Measurements from ENCODE around the gene IFNAR2.
"Not testable (repeated sequence)": the region's sequence is repeated elsewhere in the genome, so short reads cannot be mapped to it uniquely, and the experiment has no call there.

DNA sequence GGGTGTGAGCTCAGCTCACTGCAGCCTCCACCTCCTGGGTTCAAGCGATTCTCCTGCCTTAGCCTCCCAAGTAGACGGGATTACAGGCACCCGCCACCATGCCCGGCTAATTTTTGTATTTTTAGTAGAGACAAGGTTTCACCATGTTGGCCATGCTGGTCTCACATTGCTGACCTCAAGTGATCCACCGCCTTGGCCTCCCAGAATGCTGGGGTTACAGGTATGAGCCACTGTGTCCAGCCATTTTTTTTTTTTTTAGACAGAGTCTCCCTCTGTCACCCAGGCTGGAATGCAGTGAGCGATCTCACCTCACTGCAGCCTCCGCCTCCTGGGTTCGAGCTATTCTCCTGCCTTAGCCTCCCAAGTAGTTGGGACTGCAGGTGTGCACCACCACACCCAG is 13.1 kb downstream of the IFNAR2 start:
- TF ChIP-seq, protein P1, sequence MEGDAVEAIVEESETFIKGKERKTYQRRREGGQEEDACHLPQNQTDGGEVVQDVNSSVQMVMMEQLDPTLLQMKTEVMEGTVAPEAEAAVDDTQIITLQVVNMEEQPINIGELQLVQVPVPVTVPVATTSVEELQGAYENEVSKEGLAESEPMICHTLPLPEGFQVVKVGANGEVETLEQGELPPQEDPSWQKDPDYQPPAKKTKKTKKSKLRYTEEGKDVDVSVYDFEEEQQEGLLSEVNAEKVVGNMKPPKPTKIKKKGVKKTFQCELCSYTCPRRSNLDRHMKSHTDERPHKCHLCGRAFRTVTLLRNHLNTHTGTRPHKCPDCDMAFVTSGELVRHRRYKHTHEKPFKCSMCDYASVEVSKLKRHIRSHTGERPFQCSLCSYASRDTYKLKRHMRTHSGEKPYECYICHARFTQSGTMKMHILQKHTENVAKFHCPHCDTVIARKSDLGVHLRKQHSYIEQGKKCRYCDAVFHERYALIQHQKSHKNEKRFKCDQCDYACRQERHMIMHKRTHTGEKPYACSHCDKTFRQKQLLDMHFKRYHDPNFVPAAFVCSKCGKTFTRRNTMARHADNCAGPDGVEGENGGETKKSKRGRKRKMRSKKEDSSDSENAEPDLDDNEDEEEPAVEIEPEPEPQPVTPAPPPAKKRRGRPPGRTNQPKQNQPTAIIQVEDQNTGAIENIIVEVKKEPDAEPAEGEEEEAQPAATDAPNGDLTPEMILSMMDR (IDR thresholded peaks at IDR 0.05) = not testable (repeated sequence)
- not testable (repeated sequence) for TF ChIP-seq POLR2A (IDR thresholded peaks at IDR 0.05)
